NCI-H1694 treated with DMSO at 0.1 percent for 48 hours (cell line): ENCODE results near the gene ETFBKMT.
"Not testable (repeated sequence)": the region's sequence is repeated elsewhere in the genome, so short reads cannot be mapped to it uniquely, and the experiment has no call there.

Source experiments
- DNase-seq: peaks from one replicate; lab custom pipeline; 2025; lab: John Stamatoyannopoulos, UW

Gene ETFBKMT

GRCh38 chr12:31655792-31656191 lies 3.7 kb upstream of the ETFBKMT start:
- DNase-seq = no peak

- no peak for DNase-seq
These were observed 909 bp upstream of the ETFBKMT start for GRCh38 chr12:31658471-31659086.

DNA sequence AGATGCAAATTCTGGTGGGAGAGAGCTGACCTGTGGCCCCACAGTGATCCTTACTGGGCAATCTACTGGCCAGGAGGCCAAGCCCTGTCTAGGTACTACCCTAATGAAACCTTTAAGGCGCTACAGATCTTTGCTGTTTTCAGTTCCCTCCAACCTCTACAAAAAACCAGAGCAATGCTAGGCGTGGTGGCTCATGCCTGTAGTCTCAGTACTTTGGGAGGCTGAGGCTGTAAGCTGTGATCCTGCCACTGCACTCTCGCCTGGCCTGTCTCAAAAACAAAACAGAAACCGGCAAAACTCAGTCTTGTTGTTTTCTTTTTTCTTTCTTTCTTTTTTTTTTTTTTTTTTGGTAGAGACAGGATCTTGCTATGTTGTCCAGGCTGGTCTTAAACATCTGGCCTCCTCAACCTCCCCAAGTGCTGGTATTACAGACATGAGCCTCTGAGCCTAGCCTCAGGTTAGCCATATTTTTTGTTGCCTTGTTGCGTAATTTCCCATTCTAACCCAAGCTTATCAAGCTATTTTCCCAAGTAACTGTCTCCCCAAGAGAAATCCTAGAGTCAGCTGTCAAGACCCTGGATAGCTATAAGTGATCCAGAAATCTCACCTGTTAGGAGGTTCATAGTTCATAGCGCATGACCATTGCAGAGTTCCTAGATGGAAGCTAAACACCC lies 2.8 kb downstream of the ETFBKMT start:
- DNase-seq = no peak

- no peak for DNase-seq
These were observed 4.1 kb downstream of the ETFBKMT start for GRCh38 chr12:31663576-31663975.

DNA sequence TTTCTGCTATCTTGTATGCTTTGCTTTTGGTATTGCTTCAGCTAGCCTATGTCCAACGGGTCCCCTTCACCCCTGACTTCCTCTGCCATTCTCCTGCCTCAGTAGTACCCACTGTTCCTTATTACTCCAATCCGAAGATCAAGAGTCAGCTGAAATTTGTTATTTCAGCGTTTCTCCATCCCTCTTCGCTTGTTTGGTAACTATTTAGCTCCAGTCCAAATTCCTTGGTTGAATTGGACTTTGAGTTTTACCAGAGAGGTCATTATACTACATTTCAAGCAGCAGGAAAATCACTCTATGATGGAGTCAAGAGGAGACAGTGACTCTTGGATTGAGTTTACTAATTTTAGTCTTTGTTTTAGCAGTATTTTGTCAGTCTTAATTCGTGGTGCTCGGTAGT lies 4.5 kb downstream of the ETFBKMT start:
- DNase-seq = no peak

DNA sequence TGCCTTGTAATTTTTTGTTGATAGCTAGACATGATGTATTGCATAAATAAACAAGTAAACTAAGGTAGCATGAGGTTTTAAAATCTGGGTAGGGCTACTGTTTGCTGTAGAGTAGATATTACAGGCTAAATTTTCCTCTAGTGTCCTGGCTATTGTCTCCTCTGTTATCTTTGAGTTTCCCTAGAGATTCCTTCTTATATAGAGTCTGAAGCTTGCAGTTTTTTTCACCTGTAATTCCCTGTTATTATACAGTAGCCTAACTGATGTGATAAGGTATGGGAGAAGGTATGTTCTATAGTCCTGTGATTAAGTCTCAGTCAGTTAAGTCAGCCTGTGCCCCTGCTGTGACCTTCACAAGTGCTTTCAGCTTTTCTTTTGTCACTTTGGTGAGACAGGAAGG lies 9.5 kb downstream of the ETFBKMT start:
- no peak for DNase-seq

- DNase-seq = not testable (repeated sequence)
These were observed 10.1 kb downstream of the ETFBKMT start for GRCh38 chr12:31669582-31669981.

DNA sequence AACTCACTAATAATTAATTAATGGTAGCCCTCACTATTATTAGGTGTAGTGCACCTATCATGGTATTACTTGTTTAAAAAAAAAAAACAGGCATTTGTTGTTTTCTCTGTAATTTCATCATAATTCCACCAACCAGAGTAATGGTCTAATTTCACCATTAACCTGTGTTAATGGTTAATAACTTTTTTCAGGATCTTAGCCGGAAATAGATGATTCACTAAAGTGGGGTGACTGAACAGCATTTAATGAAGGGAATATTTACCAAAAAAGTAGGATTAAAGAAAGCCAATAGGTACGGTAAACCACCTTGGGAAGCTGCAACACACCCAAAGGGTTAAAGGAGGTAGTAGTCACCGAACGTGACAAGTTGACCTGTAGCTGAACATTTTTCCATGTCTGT lies 13.0 kb downstream of the ETFBKMT start:
- no peak for DNase-seq

DNA sequence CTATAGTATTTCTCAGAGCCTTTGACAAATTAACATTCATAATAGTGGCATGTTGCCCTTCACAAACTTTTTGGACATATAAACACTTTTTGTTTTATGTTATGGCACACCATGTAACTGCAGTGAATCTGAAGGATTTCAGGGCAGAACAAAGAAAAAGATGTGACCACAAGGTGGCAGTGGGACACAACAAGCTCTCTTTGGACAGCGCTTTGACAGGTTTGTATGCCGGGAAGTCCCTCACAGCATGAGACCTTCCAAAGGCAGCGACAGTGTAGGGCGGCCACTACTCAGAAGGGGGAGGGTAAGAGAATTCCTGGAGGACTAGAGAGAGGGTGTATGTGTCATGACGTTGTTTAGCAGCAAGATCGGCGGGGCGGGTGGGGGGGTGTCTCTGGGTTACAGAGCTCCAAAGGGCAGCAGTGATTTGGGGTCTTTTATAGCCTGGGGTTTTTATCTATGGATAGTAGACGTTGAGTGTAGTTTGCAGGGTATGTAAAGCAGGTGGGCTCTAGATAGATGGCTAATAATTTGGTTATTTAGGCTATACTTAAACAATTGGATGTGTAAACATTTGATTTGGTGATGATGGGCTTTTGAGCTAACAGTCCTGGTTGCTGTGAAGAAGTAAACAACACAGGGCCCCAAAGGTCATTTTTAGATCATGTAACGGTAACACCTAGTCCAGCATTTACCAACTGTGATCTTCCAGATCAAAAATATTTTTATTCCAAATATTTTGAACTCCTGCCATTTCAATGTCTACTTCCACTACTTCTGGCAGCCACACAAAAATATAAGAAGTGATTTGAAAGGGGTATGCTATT lies 22.9 kb downstream of the ETFBKMT start:
- peak; percentile 78 for DNase-seq

- DNase-seq = no peak
These were observed 26.3 kb downstream of the ETFBKMT start for GRCh38 chr12:31685801-31686200.

DNA sequence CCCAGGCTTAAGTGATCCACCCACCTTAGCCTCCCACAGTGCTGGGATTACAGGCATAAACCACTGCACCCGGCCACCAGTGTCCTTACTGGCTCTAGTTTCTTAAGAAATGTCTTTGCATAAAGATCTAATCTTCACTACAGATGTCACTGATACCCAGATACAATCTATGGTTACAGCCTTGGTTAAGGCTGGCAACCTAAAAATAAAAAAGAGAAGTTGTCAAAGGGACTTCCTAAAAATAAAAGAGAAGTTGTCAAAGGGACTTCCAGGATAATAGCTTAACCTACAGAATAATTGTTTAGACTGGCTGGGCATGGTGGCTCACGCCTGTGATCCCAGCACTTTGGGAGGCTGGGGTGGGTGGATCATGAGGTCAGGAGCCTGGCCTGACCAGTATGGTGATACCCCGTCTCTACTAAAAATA lies 27.6 kb downstream of the ETFBKMT start:
- DNase-seq = no peak

- DNase-seq = not testable (repeated sequence)
These were observed 30.4 kb downstream of the ETFBKMT start for GRCh38 chr12:31689921-31690320.

DNA sequence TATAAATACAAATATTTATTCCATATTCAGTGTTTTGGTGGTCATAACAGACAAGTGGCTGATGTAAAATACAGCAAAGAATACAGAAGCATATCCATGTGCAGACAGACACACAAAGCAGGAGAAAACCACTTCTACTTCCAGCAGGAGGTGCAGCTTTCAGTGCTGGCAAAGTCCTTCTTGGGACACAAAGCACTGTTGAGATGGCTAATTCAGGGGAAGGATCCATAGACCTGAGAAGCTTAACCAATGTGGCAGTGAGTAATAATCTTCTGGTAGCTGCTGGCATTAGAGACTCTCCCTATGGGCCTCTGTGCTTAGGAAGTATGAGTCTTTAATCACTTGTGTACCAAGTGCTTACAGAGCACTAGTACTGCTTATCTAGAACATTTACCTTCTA lies 42.6 kb downstream of the ETFBKMT start:
- DNase-seq = no peak

DNA sequence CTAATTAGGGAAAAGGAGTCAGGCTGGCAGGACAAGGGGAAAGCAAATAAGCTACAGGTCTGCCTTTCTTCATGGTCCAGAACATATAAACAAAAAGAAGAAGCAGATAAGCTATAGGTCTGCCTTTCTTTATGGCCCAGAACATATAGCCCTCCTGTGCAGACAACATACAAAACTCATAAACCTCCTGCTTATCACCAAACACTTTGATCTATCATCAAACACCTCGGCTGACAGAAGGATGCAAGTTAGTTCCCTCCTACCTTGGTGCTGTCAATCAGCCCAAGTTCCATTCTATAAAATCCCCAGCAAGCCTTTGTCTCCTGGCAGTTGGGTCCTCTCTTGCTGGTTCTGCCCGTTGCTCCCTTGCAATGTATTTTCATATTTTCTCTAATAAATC lies 46.1 kb downstream of the ETFBKMT start:
- no peak for DNase-seq

GRCh38 chr12:31708118-31708517 lies 48.6 kb downstream of the ETFBKMT start:
- not testable (repeated sequence) for DNase-seq

DNA sequence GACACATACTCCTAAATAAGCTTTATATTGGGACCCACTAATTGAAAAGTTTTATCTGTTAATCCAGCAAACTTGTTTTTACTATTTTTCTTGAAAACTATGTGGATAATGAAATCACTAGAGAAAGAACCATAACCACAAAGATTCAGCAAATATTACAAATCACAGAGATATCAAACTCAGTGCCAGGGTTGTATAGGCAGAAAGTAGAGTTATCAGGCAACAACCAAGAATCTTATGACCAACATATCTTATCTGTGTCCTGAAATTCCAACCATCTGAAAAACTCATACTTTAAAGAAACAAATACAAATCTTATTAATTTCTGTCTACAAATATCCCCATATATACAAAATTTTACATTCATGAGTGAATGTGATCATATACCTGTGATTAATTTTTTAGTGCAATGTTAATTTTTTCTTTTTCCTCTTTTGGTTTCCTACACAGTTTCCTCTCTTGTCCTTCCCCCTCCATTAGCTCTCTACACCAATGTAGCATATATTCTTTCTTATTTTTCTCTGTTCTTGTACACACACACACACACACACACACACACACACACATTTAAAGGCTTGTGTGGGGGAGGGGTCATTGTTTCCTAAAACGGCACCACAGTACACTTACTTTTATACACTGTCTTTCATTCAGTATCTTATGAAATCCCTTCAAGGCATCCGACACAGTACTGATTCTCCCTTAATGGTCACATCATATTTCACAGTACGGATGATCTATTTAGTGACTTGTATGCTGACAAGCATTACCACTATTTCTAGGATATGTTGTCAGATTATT lies 50.7 kb downstream of the ETFBKMT start:
- no peak for DNase-seq

GRCh38 chr12:31712877-31713276 lies 53.4 kb downstream of the ETFBKMT start:
- no peak for DNase-seq

GRCh38 chr12:31714406-31715271 lies 55.2 kb downstream of the ETFBKMT start:
- no peak for DNase-seq

GRCh38 chr12:31715283-31715825 lies 55.9 kb downstream of the ETFBKMT start:
- DNase-seq = no peak

GRCh38 chr12:31716998-31717397 lies 57.5 kb downstream of the ETFBKMT start:
- DNase-seq = not testable (repeated sequence)
